ENCODE measurements around the gene C12orf76.
A peak's percentile ranks its signal among the peaks of the same experiment; 100 is the strongest.

The C12orf76 gene

GRCh38 chr12:109999649-109999971 is 48.7 kb downstream of the C12orf76 start:
- DNase-seq (ENCODE audit: low read depth, low spot score): no peak
- peak overlapping the region; percentile 70 for H3K4me3 ChIP-seq (ENCODE audit: low read length)

DNA sequence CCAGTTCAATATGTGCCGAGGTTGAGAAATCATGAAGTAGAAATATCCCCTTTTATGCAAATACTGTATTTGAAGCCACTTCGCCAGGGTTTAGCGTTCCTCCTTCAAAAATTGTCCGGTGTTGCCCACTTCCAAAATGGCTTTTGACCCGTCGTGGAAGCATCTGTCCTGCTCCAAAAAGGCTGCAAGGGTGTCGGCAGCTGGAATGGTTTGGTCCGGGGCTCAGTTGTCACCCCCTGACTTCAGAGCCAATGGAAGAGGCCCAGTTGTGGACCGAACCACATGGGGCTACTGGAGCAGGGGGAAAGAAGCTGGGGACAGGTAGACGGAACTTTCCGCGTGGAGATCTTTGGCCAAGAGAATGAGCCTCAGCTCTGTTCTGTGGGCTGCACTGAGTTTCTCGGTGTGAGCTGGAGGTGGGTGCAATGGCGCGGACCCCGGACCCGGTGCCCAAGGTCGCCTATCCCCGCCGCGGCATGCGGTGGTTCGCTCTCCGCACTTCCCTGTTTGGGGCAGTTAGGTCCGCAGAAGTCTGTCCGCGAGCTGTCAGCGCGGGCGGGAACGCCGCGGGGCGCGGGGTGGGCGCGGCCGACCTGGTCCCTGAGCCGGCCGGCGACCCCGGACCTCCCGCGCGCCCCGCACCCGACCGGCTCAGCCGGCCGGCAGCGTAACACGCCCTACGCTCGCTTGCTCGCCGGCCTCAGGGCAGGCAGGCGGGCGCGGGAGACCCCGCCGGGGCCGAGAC is 49.2 kb downstream of the C12orf76 start, which contains the start of gene ANKRD13A:
Gene ANKRD13A, plus strand, starts transcription at position 527 of the 745 bp plus-strand sequence. CDS start 259 bp downstream, outside the sequence.
- H3K4me3 ChIP-seq (ENCODE audit: low read length): peak within 1 kb of the TSS; percentile 70
- DNase-seq (ENCODE audit: low read depth, low spot score): peak; percentile 92

DNA sequence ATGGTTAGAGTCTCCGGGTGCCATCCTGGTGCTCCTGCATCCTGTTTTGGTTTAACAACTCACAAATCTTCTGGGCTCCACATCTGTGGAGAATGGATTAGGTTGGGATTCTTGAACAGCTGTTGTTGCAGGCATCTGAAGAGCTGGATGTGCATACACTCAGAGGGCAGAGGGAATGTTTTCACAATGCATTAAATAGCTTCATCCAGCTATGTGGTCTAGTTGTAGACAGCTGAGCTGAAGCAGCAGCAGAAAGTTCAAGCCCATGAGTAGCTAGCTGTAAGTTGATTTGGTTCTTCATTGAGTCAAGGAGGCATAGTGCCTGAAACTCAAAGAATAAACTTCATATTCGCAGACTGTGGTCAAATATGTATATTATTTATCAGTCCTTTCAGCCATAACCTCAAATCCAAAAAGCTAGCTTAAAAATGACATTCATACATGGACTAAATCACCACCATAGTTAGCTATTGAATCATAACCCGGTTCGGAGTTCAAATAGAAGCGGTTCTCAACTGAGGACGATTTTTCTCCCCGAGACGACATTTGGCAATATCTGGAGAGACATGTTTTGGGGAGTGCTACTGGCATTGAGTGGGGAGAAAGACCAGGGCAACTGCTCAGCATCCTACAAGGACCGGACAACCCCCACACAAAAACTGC is 50.0 kb downstream of the C12orf76 start:
- H3K4me3 ChIP-seq (ENCODE audit: low read length): peak overlapping the region; percentile 70
- DNase-seq (ENCODE audit: low read depth, low spot score): peak; percentile 14

GRCh38 chr12:109997393-109997792 is 50.9 kb downstream of the C12orf76 start:
- DNase-seq (ENCODE audit: low read depth, low spot score): no peak
- H3K4me3 ChIP-seq (ENCODE audit: low read length): no peak overlapping the region

GRCh38 chr12:109996483-109996853 is 51.9 kb downstream of the C12orf76 start:
- peak overlapping the region; percentile 87 for H3K4me3 ChIP-seq (ENCODE audit: low read length)
- no peak for DNase-seq (ENCODE audit: low read depth, low spot score)

DNA sequence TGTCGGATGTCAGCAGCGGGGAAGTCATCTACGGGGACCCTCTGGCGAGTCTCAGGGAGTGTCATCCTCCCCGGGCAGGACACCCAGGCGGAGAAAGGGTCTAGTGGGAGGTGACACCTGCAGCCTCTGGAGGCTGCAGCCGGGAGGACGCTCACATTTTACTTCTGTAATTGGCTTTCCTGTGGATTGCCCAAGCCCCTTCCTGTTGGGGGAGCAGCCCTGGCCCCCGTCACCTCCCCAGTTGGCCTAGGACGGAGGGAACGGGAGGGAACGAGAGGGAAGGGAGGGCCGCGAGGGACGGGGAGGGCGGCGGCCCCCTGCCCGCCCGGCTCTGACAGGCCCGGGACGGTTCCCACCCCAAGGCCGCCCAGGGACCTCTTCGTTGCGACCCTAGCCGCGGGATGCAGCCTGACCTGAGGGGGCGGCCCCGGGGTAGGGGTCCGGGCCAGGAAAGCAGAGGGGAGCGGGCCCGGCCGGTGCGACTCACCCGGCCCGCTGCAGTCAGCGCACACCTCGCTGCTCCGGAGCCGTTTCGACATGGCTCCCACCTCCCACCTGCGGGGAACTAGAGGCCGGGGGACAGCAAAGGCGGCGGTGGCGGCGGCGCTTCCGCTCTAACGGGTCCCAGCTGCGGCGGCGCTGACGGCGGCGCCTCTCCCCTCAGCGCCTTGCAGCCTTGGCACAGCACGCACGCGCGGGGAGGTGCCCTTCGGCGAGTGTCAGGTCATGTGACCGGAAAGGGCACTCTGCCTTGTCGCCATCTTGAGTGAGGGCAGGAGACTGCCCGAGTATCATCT is 52.4 kb downstream of the C12orf76 start, which contains the start of gene GIT2:
Gene GIT2, minus strand, starts transcription at position 683 of the 797 bp plus-strand sequence. Its CDS starts 144 bp downstream, at position 539.
- peak within 1 kb of the TSS; percentile 87 for H3K4me3 ChIP-seq (ENCODE audit: low read length)
- peak; percentile 95 for DNase-seq (ENCODE audit: low read depth, low spot score)

GRCh38 chr12:109995361-109995685 is 53.0 kb downstream of the C12orf76 start:
- H3K4me3 ChIP-seq (ENCODE audit: low read length): peak overlapping the region; percentile 87
- no peak for DNase-seq (ENCODE audit: low read depth, low spot score)

- peak; percentile 65 for DNase-seq (ENCODE audit: low read depth, low spot score)
- peak overlapping the region; percentile 87 for H3K4me3 ChIP-seq (ENCODE audit: low read length)
Observed at GRCh38 chr12:109994401-109995175, 53.7 kb downstream of the C12orf76 start.

DNA sequence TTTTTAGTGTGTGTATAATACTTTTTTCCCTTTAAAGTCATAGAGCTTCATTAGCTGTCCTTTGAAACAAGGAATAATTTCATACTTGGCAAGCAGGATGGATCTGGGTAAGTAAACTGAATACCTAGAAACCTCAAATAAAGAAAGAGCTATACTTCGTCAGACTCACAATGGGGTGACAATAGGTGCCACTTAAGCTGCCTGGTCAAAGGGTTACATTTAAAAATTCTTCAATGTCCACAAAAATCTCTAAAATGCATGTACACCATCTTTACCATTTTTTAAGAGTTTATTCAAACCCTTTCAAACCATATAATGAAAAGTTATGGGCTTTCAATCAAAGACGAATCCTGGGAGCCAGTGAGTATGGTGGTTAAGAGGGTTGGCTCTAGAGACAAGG is 55.2 kb downstream of the C12orf76 start:
- DNase-seq (ENCODE audit: low read depth, low spot score): no peak
- H3K4me3 ChIP-seq (ENCODE audit: low read length): no peak overlapping the region

- no peak for DNase-seq (ENCODE audit: low read depth, low spot score)
- H3K4me3 ChIP-seq (ENCODE audit: low read length): no peak overlapping the region
Observed at GRCh38 chr12:109991586-109991985, 56.7 kb downstream of the C12orf76 start.
